Stimulated activated CD4-positive, alpha-beta T cell treated with anti-CD3 and anti-CD28 coated beads, Interleukin-1b, Interleukin-23, amount 100 ng/mL, for 24 hours (primary cell): ENCODE data around the gene RGS14.

Experiments
- DNase-seq, 4 experiments: peaks; one replicate each; pipeline ENCODE4 v3.0.0-alpha.2; 2020; ENCODE audit warnings: low read depth in 4 of 4, low spot score in 1 of 4

The RGS14 gene, protein sequence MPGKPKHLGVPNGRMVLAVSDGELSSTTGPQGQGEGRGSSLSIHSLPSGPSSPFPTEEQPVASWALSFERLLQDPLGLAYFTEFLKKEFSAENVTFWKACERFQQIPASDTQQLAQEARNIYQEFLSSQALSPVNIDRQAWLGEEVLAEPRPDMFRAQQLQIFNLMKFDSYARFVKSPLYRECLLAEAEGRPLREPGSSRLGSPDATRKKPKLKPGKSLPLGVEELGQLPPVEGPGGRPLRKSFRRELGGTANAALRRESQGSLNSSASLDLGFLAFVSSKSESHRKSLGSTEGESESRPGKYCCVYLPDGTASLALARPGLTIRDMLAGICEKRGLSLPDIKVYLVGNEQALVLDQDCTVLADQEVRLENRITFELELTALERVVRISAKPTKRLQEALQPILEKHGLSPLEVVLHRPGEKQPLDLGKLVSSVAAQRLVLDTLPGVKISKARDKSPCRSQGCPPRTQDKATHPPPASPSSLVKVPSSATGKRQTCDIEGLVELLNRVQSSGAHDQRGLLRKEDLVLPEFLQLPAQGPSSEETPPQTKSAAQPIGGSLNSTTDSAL

GRCh38 chr5:177357459-177358351, at the start of gene RGS14:
TSS of gene RGS14 (plus strand) at chr5:177357924. CDS start at chr5:177358025, 101 bp downstream.
- DNase-seq, result peak in 3 of 4 experiments; percentile 33 to 44 (median 42)

DNA sequence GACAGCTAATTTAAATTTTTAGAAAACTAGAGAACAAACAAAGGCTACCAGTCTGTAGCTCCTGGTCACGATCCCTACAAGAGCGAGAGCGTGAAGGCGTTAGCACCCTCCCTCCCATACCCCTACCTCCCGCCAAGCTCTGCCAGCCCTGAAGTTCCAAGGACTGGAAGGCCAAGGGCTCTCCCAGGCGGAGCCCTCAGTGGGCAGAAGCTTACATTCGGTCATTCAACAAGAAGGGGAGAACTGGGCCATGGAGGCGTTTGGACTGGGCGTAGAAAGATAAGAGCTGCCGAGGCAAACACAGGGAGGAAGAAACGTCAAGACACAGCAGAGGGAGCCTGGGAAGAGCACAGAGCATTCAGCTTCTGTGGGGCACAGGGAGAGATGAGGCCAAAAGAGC, 49.0 kb upstream of the RGS14 start:
- no peak for DNase-seq

DNA sequence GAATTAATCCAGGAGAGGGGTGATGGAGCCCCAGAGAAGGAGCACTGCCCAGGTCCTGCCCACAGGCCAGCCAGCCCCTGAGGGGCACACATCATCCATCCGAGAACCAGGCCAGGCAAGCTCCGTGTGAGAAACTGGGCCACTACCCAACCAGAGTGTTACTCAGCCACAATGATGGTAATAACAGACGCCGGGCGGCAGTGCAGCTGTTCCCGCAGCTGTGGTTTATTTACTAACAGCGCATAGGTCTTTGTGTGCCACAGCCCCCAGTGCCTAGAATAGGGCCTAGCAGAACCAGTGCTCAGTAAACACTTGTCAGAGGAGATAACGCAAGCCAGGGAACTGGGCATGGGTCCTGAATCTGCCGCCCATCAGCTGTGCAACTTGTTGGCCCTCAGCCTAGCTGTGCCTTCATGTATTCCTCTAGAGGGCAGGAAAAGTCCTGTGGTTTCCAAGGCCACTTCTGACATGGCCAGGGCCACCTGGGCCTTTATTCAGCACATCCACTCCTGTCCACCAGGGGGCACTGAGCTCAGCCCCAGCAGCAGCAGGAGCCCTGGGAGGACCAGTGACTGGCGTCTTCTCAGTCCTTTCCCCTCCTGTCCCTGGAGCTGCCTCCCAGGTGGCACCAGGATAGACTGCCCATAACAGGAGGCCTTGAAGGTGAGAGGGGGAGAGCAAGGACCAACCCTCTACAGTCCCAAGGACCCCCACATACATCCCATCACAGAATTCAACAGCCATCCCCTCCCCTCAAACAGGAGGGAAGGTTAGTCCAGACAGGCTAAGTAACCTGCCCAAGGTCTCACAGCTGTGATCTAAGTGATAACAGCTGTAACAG, 48.2 kb upstream of the RGS14 start:
- peak; percentile 47 to 66 (median 54) for DNase-seq

DNA sequence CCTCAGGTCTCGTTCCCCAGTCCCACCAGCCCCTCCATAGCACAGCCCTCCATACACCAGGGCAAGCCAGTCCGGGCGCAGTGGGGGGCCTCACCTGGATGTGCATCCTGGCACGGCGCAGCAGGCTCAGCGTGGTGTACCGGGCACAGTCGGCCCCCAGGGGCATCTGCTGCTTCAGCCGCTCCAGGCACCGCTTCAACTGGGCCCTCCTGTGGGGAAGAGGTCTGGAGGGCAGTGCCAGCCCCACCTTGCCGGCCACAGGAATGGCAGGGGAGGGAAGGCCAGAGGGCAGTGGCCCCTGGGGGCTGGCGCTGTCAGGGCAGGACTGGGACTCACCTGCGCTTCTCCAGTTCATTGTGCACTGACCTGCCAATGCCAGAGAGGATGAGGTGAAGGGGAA, 47.4 kb upstream of the RGS14 start:
- no peak for DNase-seq

GRCh38 chr5:177310757-177311391, 46.9 kb upstream of the RGS14 start:
- no peak for DNase-seq

GRCh38 chr5:177311392-177311722, 46.4 kb upstream of the RGS14 start:
- DNase-seq, result no peak

DNA sequence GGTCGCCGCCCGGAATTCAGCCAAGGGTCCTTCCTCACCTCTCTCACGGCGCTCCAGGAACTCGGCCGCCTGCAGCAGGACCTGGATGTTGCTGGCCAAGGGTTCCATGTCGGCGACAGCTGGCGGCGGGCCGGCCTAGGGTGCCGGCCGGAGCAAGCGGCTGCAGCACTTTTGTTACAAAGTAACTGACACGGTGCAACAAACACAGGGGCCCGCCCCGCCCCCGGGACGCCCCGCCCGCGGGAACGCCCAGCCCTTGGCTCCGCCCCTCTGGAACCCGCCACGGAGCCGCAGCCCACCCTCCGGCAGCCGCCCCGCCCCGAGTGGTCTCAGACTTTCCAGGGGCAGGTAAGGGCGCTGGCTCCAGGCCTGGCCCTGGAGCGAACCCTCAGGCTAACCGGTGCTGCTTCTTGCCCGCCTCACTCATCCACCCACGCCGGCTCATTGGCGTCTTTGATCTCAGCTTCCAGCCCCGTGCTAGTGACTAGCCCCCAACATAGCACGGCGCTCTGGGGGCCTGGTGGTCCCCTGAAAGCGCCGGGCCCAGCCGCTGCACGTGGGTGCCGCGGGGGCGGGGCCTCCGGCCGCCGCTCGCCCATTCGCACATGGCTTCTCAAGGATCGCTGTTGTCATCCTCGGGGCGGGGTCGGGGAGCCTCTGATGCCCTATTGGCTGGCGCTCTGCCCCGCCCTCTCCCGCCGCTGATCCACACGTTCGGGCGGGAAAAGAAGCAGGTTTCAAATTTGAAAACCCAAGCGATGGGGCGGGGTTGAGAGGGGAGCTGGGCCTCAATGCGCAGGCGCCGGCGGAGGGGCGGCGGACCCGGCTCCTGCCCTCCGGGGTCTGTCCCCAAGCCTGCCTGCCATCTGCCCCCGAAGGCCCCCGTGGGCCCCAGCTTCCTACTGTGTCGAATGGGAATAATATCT, 45.7 kb upstream of the RGS14 start, which contains the start of gene MXD3:
Gene MXD3, minus strand, starts transcription at position 176 of the 926 bp plus-strand sequence. Its CDS starts 68 bp downstream, at position 108.
- peak; percentile 87 to 99 (median 94) for DNase-seq

DNA sequence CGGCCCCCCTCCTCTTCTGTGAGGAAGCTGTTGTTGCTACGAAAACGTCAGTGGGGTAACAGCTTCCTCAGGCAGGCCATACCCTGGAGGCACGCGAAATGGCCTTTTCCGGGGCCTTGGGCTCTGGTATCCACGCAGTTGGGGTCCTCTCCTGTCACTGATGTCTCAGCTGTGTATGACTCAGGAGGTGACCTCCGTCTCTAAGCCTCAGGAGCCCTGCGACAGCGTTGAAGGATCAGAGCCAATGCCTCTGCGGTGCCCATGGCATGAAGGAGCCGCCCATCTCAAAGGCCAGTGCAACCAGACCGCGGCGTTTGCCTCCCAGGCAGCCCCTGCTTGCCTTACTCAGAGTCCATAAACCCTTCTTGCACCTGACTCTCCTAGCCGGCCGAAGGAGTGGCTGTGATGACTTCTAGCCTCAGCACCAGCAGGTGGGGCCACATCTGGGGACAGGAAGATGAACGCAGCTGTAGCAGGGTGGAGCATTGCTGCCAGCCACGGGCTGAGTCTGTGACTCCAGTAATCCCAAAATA, 45.0 kb upstream of the RGS14 start:
- peak in 1 of 4 experiments; percentile 45 for DNase-seq

GRCh38 chr5:177313561-177314259, 44.0 kb upstream of the RGS14 start:
- DNase-seq, result no peak

GRCh38 chr5:177314376-177315342, 43.1 kb upstream of the RGS14 start:
- no peak for DNase-seq

- no peak for DNase-seq
These were observed 42.3 kb upstream of the RGS14 start for GRCh38 chr5:177315411-177315810.

- DNase-seq, result no peak
These were observed 41.7 kb upstream of the RGS14 start for GRCh38 chr5:177316005-177316404.

GRCh38 chr5:177317959-177318377, 39.8 kb upstream of the RGS14 start:
- DNase-seq, result peak in 3 of 4 experiments; percentile 44 to 58 (median 55)

- DNase-seq, result no peak
These were observed 37.7 kb upstream of the RGS14 start for GRCh38 chr5:177319913-177320588.

DNA sequence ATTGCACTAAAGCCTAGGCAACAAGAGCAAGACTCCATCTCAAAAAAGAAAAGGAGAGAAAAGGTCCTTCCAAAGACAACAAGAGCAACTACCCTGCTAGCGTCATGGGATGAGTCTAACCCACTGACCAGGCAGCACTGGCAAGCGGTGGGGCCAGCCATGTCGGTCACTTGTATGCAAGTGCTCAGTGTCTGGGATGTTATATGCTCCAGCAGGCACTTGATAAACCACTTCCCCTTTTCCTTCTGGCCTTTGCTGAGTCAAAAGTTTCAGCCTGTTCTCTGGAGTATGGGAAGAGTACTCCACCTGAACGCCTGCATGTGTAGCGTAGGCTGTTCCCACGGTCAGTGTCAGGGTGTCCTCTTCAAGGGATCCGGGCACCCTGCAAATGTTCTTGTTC, 36.8 kb upstream of the RGS14 start:
- DNase-seq, result no peak

- DNase-seq, result no peak
These were observed 31.8 kb upstream of the RGS14 start for GRCh38 chr5:177325868-177326381.
